ENCODE data around the gene SF3B2.

DNA sequence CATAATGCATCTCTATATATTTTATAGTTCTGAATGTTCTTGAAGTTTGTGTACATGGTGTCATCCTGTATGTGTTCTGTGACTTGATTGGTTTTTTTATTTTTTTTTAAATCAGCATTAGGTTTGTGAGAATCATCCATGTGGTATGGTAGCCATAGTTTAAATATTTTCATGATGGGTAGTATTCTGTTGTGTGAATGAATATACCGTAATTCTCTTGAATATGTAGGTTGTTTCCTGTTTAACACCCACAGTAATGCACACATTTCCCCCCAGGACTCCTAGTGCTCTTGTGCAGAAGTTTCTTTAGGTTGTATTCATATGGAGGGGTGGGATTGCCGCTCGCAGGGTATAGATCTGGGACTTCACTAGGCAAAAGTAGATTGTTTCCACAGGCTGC is 19.9 kb downstream of the SF3B2 start:
- no peak for TF ChIP-seq POLR2AphosphoS5 (IDR thresholded peaks at IDR 0.05; ENCODE audit: borderline replicate concordance, low read depth, low read length)
- TF ChIP-seq EZH2 (IDR thresholded peaks at IDR 0.05), result no peak
- TF ChIP-seq FOXP2 (optimal IDR thresholded peaks at IDR 0.05; ENCODE audit: control extremely low read depth, extremely low read length, insufficient read depth), result no peak

Data from SK-N-MC (cell line).